ENCODE results near the gene NAV2.

The NAV2 gene

DNA sequence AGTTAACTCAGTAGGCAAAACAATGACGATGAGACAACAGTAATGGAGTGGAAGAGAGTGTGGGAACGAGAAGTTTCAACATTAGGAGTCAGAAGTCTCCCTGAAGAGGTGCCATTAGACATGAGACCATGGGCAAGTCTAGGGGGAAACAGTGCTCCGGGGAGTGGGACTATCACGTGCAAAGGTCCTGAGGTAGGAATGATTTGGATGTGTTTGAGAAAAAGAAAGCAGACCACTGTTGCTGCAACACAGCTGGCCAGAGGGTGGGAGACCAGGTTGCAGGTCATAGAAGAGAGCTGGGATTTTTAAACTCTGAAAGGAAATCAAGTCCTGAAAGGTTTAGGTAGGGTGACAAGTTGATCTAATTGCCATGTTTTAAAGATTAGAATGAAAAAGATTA is 63.0 kb downstream of the NAV2 start:
- DNase-seq, result no peak

DNA sequence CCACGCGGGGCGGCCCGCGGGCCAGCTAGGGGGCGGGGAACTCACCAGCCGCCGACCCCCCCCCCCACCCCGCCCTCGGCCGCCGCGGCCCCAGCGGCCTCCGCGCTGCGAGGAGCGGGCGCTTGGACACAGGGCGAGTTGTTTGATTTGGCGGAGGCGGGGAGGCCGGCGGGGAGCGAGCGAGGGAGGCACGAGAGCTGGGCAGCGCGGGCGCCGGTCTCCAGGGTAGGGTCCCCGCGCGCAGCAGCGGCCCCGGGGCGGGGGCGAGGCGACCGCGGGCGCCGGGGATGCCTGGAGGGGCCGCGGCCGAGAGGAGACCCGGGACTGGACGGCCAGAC is 64.4 kb downstream of the NAV2 start:
- DNase-seq, result peak in 19 of 51 donors; percentile 6 to 59 (median 30)

DNA sequence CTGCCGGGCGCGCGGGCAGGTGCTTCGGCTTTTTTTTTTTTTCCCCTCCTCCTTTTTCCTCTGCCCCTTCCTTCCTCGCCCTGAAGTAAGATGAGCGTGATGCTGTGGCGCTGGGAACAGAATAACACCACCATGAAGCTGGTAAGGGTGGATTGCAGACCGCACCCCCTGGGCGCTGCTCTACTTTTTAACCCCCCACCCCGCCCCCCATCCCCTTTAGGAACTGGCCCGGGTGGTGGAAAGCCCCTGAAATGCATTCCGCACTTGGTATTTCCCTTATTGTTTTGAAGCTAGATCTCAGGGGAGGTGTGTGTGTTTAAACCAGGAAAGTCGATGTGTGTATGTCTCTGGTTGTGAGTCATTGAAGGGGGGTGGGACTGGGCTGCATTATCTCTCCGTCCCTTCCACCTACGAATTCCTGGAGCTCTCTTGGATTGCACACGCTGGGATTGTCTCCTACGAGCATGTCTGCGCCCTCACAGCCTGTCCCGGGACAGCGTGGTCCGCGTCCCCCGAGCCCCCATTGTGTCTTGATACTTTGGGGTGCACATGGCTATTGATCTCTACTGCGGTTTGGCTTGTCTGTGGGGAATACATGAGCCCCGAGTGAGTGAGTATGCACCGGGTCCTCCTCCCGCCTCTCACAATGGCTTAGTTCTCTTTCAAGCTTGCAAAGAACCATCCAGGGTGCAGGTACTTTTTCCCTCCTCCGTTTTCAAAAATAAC is 64.9 kb downstream of the NAV2 start:
- peak in 1 of 51 donors; percentile 38 for DNase-seq

DNA sequence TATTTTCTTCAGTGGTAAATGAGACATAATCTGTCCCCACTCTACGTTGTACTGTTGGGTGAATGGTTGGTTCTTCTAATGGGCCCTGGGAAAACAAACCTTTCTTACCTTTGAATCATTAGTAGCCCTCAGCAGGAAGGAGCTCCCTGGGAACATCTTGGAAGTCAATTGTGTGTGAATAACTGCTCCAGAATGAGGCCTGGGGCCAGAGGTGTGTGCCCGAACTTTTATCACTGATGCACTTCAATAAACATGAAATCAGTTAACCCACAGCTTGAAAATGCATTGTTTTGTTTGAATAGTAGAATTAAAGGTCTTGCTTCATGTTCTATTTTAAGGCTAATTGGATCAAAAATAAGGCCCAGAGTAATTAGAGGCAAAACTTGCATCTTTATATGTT is 67.1 kb downstream of the NAV2 start:
- no peak for DNase-seq

DNA sequence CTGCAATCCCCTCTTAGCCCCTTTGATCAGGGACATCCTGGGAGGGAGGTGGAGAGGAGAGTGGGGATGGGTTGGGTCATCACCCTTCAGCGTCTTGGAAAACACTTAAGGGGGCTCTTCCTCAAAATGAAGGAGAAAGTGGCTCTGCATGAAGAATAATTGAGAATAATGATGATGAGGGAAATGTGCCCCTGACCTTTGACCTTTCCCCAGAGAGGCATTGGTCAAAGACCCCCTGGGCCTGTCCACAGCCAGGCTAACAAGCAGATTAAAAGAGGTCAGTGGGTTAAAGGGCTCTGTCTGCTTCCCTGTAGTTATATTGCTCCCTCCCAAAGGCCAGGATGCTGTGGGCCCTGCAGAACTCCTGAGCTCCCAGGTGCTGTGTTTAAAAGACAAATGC is 68.7 kb downstream of the NAV2 start:
- DNase-seq, result no peak

DNA sequence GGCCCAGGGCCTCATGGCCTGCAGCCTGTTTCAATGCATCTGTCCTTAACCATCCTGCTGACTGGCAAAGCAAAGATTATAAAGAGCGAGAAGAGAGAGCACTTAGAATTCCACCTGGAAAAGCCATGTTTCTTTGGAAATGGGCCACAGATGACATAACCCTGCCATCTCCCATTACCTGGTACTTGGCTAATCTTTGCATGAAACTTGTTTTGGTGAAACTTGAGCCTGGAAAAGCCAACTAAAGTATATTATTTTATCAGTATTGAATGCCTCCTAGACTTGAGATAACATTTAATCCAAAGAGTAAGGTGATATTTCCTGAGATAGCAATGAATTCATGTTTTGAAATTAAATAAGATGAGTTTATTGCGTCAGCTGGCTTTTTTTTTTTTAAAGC is 72.6 kb downstream of the NAV2 start:
- no peak for DNase-seq

DNA sequence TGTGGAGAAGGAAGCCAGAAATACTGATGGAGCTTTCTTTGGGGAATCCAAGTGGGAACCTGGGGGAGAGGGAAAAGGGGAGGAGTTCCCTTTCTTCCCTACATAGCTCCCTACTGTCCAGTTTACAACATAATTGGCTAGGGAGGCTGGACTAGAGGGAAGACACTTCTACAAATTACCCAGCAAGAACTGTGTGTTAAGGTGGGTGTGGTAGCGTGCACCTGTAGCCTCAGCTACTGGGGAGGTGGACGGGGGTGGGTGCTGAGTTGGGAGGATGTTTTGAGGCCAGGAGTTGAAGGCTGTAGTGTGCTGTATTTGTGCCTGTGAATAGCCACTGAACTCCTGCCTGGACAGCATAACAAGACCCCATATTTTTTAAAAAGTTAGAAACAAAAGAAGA is 74.0 kb downstream of the NAV2 start:
- no peak for DNase-seq

DNA sequence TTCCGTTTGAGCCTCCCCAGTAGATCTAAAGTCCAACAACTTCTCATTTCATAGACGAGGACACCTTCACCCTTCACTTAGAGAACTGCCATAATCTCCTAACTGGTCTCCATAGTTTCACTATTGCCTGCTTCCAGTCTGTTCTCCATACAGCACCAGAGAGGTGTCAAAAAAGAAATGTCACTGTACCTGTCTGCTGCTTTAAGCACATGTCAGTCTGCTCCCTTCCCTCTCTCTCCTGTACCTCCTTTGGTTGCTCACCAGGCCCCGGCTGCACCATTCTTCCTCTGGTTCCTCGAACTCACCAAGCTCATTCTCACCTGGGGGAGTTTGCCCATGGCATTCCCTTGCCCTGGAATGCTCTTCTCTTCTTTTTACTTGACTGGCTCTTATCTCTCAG is 75.8 kb downstream of the NAV2 start:
- DNase-seq, result no peak

DNA sequence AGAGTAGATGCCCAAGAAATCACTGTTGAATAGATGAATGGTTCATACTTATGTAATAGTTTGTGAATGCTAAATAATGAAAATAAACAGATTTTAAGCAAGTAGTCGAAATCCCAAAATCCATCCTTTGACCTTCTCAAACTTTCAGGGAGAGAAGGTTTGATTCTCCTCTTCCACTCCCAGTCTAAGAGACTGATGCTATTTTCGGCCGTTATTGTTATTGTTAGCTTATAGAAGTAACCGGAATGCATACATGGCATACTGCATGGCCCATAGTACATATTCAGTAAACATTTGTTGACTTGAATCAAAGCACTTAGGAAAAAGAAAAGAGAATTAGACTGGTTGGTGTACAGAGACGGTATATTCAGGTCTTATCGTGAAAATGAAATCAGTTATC is 76.6 kb downstream of the NAV2 start:
- no peak for DNase-seq

DNA sequence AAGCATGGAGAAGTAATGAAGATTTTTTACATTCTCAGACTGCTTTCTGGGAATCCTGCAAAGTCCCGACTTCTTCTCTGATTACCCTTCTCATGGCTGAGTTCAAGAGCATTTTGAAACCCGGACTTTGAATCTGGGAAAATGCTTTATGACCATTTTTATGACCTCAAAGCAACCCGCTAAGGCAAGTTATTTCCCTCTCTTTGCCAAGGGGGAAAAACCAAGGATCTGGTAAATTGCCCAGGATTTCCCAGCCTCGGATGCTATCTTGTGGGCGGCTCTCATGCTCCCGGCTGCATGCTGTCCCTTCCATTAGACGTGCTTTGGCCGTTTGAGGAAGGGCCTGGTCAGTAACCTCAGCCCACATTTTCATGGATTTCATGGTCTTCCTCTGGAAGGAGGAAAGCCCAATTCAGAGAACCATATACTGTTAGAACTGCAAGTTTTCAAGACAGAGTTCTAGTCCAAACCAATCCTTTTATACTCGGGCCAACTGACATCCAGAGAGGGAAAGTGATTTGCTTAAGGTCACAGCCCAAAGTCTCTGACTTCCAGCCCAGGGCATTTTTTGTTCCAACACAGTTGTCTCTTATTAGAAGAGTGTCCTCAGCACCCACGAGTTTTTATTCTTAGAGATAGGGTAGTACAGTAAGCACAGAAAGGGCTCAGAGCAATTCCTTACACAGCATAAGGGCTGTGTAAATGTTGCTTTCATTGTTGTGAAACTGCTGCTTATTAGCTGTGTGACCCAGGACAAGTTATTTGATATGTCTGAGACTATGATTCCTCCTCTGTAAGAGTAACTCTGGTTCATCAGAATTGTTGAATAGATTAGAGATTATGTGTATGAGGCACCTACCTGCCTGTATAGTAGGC is 77.4 kb downstream of the NAV2 start:
- no peak for DNase-seq

DNA sequence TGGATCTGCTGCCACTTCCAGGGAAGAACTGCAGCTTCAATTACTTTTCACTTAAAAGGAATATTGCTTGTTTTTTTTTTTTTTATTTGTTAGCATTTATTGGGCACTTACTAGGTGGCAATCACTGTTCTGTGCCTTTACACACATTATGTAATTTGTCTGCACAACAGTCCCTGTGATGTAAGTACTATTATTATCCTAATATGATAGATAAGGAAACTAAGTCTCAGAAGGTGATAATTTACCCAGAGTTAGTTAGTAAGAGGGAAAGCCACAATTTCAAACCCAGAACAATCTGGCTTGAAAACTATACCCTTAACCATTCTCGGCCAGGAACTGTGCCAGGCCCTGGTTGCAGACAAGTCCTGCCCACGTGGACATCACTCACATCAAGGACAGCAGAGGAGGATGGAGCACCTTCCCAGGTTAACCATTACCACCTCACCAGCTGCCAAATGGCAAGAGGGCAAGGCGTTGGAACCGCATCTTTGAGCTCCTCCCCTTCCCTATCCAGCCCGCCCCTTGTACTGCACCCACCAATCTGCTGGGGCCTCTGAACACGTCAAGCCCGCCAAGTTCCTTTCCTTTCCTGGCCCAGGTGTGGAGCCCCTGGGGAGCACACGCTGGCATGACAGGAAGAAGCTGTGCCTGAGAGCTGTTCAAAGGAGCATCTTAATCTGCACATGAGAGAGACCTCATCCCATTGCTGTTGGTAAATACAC is 78.4 kb downstream of the NAV2 start:
- no peak for DNase-seq

DNA sequence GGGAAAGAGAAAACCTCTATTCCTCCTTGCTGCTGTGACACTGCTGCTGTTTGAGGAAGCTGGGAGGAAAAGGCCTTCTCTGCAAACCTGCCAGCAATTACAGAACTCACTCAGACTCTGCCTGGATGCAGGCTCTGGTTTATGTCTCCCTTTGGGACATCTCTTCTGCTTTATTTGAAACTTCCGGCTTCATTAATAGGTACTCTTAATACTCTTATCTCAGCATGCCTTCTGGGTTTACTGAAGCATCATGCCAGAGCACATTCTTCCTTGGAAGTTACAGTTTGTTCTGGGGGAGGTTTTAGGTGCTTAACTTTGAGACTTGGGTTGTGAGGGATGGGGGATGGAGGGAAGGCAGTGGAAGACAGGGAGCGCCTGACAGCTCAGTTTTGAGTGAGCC is 79.9 kb downstream of the NAV2 start:
- DNase-seq, result no peak

DNA sequence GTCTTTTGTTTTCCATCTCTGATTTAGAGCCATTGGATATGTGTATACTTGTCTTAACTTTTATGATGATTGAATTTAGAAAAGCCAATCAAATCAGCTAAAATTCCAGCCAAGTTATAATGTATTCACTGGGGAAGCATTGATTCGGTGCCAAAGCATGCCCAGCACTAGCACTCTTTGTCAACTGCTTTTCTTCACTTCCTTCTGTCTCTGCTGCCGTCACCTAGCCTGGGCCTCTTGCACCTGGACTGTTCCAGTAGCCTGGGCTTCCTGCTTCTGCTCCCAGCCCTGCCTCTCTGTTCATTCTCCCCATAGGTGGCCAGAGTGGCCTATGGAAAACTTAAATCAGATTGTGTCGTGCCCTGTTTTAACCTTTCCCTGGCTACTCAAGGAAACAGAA is 80.7 kb downstream of the NAV2 start:
- DNase-seq, result peak in 1 of 51 donors; percentile 8

DNA sequence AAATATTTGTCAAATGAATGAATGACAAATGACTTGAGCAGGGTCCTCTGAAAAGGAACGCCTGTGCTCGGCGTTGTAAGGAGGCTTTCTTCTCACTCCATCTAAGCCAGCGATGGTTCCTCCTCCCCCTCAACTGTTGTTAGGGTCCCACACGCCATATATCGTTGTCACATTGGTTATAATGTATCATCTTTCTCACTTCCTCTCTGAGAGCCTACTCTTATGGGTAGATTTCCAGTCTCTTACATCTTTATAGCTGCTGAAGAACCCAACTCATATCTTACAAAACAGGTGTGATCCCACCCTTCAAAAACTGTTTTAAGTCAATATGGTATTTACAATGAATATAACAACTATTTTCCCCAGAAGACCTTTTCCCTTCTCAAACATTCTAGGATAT is 81.5 kb downstream of the NAV2 start:
- DNase-seq, result no peak

DNA sequence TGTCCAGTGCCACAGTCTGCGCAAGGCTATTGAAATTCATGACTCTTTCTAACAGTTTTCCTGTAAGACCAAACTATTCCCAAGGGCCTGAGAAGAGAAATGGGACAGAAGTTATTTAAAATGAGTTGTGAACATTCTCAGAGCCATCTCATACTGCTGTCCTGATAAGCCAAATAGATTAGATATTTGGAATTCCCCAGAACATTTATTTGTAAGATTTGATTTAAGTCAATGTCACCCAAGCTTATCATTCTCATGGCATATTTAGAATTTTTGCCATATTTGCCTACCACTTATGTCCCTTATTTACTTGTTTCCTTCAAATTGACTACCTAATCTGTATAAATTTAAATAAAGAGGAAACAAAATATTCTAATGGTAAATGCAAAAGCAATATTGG is 82.4 kb downstream of the NAV2 start:
- no peak for DNase-seq

DNA sequence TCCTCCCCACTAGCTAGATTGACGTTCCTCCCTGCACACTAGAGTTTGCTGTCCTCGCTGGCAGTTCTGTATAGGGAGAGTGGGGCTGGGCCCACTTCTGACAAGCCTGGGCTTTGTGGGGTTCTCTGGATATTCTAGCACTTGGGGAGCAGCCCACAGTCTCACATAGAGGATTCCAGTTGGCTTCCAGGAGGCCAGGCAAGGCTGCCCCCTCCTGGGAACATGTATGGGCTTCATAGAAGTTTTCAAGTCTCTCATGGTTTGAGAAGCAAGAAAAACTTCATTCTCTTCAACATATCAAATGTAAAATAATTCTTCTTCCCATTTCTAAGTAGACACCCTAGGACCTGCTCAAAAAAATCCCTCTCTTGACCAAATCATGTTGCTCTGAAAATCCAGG is 87.5 kb downstream of the NAV2 start:
- peak in 3 of 51 donors; percentile 11 to 42 (median 19) for DNase-seq

DNA sequence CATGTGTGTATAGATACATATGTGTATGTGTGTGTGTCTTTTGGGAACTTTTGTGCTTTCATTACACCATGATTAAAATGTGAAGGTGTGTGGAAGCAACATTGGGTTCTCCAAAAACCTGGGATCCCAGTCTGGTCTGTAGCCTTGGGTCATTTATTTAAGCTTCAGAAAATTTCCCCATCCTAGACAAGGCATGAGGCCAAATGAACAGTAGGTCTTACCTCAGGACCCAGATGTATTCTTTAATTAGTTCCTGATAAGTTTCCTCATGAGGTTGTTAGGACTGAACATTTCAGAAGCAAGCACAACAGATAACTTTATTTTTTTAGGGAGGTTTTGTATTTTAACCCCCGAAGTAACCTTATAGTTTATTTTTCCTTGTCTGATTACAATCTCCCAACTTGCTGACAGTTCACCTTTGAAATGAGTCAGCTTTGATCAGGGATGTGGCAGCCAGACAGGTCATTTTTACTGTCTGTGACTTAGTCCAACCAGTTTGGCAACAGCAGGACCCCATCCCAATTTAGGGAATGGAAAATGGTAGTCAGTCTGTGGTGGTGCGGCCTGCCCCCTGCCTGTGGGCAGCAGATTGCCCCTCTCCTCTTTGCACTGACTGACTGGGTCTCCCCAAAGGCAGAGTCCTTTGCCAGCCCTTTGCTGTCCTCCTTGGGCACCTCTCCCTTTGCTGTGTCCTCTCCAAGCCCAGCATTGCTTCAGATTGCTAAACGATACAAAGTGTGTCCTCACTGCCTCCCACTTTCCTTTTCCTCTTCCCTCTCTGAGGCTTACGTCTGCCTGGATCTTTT is 88.3 kb downstream of the NAV2 start:
- DNase-seq, result no peak

DNA sequence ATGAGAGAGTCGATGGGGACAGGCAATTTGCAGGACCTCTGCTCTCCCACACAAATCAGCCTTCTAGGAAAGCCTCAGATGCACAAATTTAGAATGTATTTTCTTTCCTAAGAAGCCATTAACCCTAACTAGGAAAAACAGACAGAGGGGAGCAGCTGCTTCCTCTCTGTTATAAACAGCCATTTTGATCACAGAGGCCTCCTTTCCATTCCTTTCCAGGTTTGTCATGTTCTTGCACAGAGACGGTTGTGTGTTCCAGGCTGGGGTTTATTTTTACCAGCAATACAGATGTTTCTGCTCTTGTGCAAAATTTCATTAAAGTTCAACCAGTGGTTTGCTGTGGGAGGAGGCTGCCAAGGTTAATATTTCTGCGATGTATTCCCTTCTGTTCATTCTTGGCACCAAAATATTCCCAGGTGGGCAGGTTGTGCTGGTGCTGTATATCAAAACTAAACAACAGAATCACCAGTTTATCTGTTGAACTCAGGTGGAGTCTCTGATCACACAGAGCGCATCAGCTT is 90.2 kb downstream of the NAV2 start:
- DNase-seq, result no peak

DNA sequence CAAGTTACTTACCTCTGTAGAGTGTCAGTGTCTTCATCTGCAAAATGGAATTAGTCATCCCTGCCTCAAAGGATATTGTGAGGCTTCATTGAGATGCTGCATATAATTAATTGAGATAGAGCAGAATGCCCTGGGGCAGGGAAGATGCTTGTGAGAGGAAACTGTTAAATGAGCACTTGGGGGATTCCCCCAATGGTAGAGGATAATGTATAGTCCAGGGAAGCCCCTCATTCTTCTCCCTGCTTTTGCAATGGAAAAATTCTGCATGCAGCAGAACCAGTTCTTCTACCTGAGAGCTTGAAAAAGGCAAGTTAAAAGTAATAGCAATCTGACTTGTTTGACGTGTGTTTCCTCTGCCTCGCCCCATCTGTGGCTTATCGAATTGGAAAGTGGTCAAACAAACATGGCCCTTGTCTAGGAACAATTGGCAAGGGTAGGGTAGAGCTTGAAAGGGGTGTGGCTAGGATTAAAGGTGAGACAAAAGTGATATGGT is 90.9 kb downstream of the NAV2 start:
- DNase-seq, result no peak

DNA sequence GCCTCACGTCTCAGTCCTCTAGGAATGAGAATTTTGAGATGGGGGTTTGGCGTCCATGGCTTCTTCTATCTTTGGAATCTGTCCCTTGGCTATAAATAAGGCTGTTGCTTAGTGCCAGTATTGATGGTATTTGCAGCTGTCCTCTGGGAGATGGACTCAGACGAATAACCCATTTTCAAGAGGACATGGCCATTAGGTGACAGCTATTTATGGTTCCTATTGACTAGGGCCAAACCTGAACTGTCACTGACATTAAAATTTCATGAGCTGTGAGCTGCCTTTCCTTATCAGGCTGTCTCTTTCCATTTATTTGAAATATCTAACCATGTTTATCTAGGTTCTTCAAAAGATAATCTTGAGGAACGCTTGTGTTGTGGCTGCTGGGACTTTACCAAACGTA is 92.7 kb downstream of the NAV2 start:
- DNase-seq, result no peak

DNA sequence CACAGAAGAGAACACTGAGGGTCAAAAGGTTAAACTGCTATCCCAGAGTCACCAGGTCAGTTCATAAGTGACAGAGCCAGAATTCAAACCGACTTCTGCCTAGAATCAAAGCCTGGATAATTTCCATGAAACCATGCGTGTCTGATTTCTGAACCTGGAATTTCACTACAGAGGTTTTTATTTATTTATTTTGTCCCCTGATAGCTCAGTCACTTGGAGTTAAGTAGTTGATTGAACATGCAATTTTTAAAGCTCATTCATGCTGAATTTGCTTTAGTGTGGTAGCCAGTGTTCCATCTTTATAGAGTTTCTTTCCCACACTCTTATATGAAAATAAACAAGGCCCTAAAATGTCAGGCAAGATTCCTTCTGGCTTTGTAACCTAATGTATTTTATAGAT is 93.2 kb downstream of the NAV2 start:
- no peak for DNase-seq

Measured in hypothalamus (tissue), 51 donors.